GM18873 (cell line): ENCODE measurements around the gene WEE1.

ENCODE experiments used
- ATAC-seq: cut with Tn5 transposase; IDR thresholded peaks from one replicate; pipeline ENCODE4 v1.9.1; 2021; ENCODE audit warnings: mild to moderate bottlenecking, moderate library complexity, moderate number of reproducible peaks; ENCODE audit not compliant: unreplicated experiment, low FRiP score

Gene WEE1

GRCh38 chr11:9565822-9566560 is 7.5 kb upstream of the WEE1 start:
- peak; percentile 90 for ATAC-seq

- no peak for ATAC-seq
These were observed 6.9 kb upstream of the WEE1 start for GRCh38 chr11:9566561-9567063.

DNA sequence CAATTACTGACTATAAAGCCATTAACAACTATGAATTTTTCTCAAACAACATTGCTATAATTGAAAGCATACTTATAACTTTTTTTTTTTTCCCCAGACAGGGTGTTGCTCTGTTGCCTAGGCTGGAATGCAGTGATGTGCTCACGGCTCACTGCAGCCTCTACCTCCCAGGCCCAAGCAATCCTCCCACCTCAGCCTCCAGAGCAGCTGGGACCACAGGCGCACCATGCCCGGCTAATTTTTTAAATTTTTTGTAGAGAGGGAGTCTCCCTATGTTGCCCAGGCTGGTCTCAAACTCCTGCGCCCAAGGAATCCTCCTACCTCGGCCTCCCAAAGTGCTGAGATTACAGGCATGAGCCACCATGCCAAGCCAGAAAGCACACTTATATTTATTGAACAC is 6.1 kb upstream of the WEE1 start:
- ATAC-seq = no peak

DNA sequence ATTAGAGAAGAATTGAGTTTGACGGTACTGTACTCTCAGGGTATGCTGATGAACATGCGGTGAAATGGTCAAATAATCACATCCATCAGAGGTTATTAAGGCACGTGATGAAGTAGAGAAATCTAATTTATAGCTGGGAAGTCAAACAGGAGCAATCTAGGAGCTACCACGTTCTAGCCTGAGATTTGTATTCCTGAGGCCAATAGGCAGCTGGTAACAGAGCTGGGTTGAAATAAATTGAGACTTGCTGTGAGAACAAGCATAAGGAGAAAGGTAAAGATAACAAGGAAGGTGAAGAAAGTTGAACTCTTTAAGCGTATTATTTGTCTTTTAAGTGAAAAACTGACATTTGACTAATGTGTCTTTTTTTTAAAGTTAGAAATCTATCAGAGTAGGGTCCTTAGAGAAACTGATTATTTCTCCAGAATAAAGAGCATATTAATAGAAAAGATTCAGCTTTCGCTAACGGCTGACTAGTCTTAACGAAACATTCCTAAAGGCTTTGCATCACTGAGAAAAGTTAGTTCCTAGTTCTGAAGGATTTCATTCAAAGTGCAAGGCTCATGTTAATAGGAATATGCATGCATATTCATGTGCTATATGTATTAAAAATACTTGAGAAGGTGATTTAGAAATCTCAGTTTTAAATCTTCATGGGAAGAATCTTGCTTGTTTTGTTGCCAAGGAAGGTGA is 5.2 kb upstream of the WEE1 start:
- ATAC-seq = no peak

GRCh38 chr11:9568854-9569587 is 4.4 kb upstream of the WEE1 start:
- ATAC-seq = no peak

GRCh38 chr11:9569588-9570164 is 3.8 kb upstream of the WEE1 start:
- no peak for ATAC-seq

DNA sequence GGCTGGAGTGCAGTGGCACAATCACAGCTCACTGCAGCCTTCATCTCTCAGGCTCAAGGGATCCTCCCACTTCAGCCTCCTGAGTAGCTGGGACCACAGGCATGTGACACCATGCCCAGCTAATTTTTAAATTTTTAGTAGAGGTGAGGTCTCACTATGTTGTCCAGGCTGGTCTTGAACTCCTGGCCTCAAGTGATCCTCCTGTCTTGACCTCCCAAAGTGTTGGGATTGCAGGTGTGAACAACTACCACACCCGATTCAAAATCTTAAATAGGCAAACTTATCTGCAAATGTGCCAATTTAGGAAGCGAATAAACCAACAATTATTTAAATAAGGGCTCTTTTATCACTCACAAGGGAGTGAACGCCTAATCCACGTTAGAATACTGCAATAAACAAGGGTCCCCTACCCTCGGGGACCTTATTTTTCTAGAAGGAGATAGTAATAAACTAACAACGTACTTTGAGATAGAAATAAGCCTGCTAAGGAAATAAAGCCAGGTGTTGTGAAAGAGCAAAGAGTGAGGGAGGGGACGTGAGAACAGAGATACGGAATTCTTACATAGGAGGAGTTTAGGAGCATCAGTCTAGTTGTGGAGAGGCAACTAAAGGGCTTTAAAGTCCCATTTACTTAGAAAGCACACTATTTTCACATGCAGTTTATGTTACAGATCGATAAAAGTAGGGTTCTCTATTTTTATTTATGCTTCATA is 3.0 kb upstream of the WEE1 start:
- no peak for ATAC-seq

GRCh38 chr11:9571071-9571762 is 2.3 kb upstream of the WEE1 start:
- ATAC-seq = no peak

GRCh38 chr11:9571763-9572115 is 1.7 kb upstream of the WEE1 start:
- ATAC-seq = no peak

DNA sequence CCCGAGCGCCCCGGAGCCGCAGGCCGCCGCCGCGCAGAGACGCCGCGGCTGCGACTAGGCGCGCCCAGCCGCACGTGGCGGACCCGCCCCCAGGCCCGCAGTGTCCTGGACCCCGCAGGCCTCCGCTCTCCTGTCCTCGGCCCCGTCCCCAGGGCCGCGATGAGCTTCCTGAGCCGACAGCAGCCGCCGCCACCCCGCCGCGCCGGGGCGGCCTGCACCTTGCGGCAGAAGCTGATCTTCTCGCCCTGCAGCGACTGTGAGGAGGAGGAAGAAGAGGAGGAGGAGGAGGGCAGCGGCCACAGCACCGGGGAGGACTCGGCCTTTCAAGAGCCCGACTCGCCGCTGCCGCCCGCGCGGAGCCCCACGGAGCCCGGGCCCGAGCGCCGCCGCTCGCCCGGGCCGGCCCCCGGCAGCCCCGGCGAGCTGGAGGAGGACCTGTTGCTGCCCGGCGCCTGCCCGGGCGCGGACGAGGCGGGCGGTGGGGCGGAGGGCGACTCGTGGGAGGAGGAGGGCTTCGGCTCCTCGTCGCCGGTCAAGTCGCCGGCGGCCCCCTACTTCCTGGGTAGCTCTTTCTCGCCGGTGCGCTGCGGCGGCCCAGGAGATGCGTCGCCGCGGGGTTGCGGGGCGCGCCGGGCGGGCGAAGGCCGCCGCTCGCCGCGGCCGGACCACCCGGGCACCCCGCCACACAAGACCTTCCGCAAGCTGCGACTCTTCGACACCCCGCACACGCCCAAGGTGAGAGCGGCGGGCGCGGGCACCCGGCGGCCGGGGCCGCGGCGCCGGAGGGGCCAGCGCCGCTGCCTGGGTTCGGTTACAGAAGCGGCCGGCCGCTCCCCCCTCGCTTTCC is 528 bp downstream of the WEE1 start:
- no peak for ATAC-seq

DNA sequence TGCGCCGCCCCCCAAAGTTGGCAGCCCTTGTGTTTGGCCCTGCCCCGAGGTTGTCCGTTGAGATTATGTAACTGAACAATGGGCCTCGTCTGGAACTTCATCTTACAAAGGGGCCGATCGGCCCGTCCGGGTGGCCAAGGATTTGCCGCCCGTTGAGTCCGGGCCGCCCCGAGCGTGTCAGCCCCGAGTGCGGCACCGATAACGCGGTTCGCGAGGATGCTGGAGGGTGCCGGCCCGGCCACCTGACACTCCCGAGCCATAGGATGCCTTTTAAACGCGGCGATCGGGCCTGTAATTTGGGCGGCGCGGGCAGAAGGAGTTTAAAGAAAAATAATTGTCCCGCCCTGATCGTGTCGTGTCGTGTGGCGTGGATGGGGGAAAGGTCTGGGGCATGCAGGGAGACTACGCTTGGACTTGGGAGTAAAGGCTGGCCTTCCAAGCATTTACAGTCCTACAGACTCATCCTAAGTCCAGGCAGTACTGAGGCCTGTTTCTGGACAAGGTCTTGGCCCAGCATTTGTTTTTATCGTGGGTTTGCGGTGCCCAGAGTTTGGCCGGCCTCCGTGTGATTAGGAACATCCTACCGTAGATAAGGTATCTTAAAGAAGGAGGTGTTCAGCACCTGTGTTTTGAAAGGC is 1.3 kb downstream of the WEE1 start:
- ATAC-seq = no peak

- ATAC-seq = no peak
These were observed 2.1 kb downstream of the WEE1 start for GRCh38 chr11:9575260-9576240.

- ATAC-seq = no peak
These were observed 3.4 kb downstream of the WEE1 start for GRCh38 chr11:9576701-9577381.

GRCh38 chr11:9577556-9577955 is 4.1 kb downstream of the WEE1 start:
- ATAC-seq = no peak

GRCh38 chr11:9580894-9581293 is 7.4 kb downstream of the WEE1 start:
- ATAC-seq = no peak

DNA sequence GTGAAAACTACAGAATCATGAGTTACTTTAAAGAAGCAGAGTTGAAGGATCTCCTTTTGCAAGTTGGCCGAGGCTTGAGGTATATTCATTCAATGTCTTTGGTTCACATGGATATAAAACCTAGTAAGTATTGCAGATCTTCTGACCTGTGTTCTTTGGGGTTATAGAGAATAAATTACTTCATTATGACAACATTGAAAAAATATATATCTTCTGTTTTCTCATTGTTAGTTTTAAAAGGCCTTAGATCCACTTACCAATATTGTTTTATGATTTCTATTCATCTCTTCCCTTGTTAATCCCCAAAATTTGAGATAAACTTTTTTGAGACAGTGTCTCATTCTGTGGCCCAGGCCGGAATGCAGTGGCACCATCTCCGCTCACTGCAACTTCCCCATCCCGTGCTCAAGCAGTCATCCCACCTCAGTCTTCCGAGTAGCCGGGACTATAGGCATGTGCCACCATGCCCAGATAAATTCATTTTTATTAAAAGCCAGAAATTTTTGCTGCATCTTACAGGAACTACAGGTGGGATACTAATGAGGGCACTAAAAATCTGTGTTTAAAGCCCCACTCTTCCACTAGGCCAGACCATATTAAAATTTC is 8.2 kb downstream of the WEE1 start:
- ATAC-seq = no peak
